Kidney (tissue), 14 donors: ENCODE measurements around the gene SURF6. TPM values are rescaled to one million over a fixed set of nuclear protein-coding genes. Genes with fewer than 3 reads are reported as not detected.

Source experiments
- DNase-seq, 5 donors: peaks; one replicate each; pipeline ENCODE4 v3.0.0-alpha.2; 2013 to 2020
- FAIRE-seq: peaks from 2 replicates; lab custom pipeline; 2012; peaks lifted over from hg19 to GRCh38; lab: Jason Lieb, UNC
- H3K27ac ChIP-seq, 2 donors: one replicate each; pipeline ENCODE4 v1.7.0; 2013; ENCODE audit warnings: low read depth in 2 of 2, low read length in 2 of 2, inconsistent platforms in 1 of 2
- H3K27me3 ChIP-seq: one replicate; pipeline ENCODE4 v1.7.1; 2013; ENCODE audit warnings: low read length, inconsistent platforms; ENCODE audit not compliant: control insufficient read depth, insufficient read depth
- H3K36me3 ChIP-seq, 3 donors: one replicate each; pipeline versions ENCODE4 v1.7.0 to v1.7.1; 2013; ENCODE audit warnings: low read length in 3 of 3, control low read depth in 1 of 3, inconsistent platforms in 1 of 3; ENCODE audit not compliant: insufficient read depth in 3 of 3, control insufficient read depth in 2 of 3
- H3K4me1 ChIP-seq, 3 donors: one replicate each; pipeline versions ENCODE4 v1.7.0 to v1.7.1; 2013; ENCODE audit warnings: low read length in 3 of 3, inconsistent platforms in 1 of 3, low read depth in 1 of 3; ENCODE audit not compliant: control insufficient read depth in 2 of 3, insufficient read depth in 2 of 3
- H3K4me3 ChIP-seq, 3 donors: one replicate each; pipeline versions ENCODE4 v1.7.0 to v1.8.1; 2013; ENCODE audit warnings: low read length in 3 of 3, control low read depth in 1 of 3, inconsistent platforms in 1 of 3
- H3K9ac ChIP-seq, 3 donors: one replicate each; pipeline versions ENCODE4 v1.7.0 to v1.7.1; 2013; ENCODE audit warnings: low read length in 3 of 3, control low read depth in 1 of 3, inconsistent platforms in 1 of 3
- H3K9me3 ChIP-seq, 3 donors: one replicate each; pipeline versions ENCODE4 v1.7.0 to v1.7.1; 2013; ENCODE audit warnings: low read length in 3 of 3, control low read depth in 1 of 3, inconsistent platforms in 1 of 3; ENCODE audit not compliant: control insufficient read depth in 2 of 3, insufficient read depth in 1 of 3
- intact Hi-C: fragments of 100-400 bp; cut with DNase I; formaldehyde crosslinking; loops from one replicate; pipeline ENCODE4 v1.11.1; 2022
- polyA plus RNA-seq: library from polyadenylated mRNA; stranded (reverse); fragments of 350-450 nt; fragmentation: Illumina TruSeq; extraction: RNeasy Lipid Tissue Mini Kit (QIAGEN cat#74804); gene quantifications from one replicate; pipeline ENCODE4 v1.2.3, GENCODE V29; 2014; ENCODE audit warnings: low read depth, low replicate concordance; ENCODE audit not compliant: insufficient read depth
- total RNA-seq: library from RNA; stranded (reverse); fragmentation: NEBNext Ultra II Directional; extraction: Animal tissue kit (Norgen Biotek cat#: 25700); gene quantifications from one replicate; pipeline ENCODE4 v1.2.1, GENCODE V29; 2021
- TF ChIP-seq, protein P1 (sequence below): IDR thresholded peaks from 3 replicates; pipeline ENCODE4 v1.5.1; 2012; ENCODE audit warnings: mild to moderate bottlenecking, moderate library complexity, borderline replicate concordance; ENCODE audit not compliant: insufficient read depth; ENCODE audit errors: extremely low read depth
- donor health status: control.
- donor health status: control.
- donor health status: control.
- donor health status: control.
- donor health status: control.
- donor health status: DM: yes; HTN: yes; CAD: no.
- donor health status: Normal renal cell carcinoma (clear cell type).

Gene SURF6
- total and polyA plus RNA-seq, 2 donors from 2014 or later = 16.8 to 17.3 TPM

- no peak overlapping the region for H3K27ac ChIP-seq
- no peak overlapping the region for H3K9ac ChIP-seq
These were observed 5.5 kb upstream of the SURF6 start for GRCh38 chr9:133341369-133342068.

GRCh38 chr9:133340916-133341315, 4.9 kb upstream of the SURF6 start:
- FAIRE-seq = no peak
- Histone ChIP-seq H3K9me3 (no peaks in the 10 kb centered on the region), H3K9ac (no peak overlapping the region), H3K4me3 (no peak overlapping the region), H3K27me3 (no peaks in the 10 kb centered on the region), H3K36me3 (peaks cover 0 to 26% (median 11%) of the 10 kb centered on the region in 3 donors), H3K27ac (no peak overlapping the region), H3K4me1 (peaks cover 0 to 10% (median 0%) of the 10 kb centered on the region in 3 donors)
- intact Hi-C loops = no loop called here
- peak in 1 of 5 donors; percentile 57 for DNase-seq
- TF ChIP-seq, protein P1, sequence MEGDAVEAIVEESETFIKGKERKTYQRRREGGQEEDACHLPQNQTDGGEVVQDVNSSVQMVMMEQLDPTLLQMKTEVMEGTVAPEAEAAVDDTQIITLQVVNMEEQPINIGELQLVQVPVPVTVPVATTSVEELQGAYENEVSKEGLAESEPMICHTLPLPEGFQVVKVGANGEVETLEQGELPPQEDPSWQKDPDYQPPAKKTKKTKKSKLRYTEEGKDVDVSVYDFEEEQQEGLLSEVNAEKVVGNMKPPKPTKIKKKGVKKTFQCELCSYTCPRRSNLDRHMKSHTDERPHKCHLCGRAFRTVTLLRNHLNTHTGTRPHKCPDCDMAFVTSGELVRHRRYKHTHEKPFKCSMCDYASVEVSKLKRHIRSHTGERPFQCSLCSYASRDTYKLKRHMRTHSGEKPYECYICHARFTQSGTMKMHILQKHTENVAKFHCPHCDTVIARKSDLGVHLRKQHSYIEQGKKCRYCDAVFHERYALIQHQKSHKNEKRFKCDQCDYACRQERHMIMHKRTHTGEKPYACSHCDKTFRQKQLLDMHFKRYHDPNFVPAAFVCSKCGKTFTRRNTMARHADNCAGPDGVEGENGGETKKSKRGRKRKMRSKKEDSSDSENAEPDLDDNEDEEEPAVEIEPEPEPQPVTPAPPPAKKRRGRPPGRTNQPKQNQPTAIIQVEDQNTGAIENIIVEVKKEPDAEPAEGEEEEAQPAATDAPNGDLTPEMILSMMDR = no peak

More at GRCh38 chr9:133341369-133342068, 5.5 kb upstream of the SURF6 start:
- H3K27me3 ChIP-seq = no peaks in the 10 kb centered on the region
- intact Hi-C loops = no loop called here
- H3K9me3 ChIP-seq = no peaks in the 10 kb centered on the region
- TF ChIP-seq, protein P1 = no peak
- H3K4me3 ChIP-seq = no peak overlapping the region
- peaks cover 0 to 9% (median 2%) of the 10 kb centered on the region in 3 donors for H3K4me1 ChIP-seq
- H3K36me3 ChIP-seq = peaks cover 0 to 26% (median 11%) of the 10 kb centered on the region in 3 donors
- DNase-seq (peak in 1 of 5 donors; percentile 82), FAIRE-seq (no peak)

GRCh38 chr9:133340256-133340655, 4.3 kb upstream of the SURF6 start:
- TF ChIP-seq, protein P1 = no peak
- Histone ChIP-seq H3K27ac (no peak overlapping the region), H3K9ac (no peak overlapping the region), H3K9me3 (no peaks in the 10 kb centered on the region), H3K4me1 (peaks cover 0 to 8% (median 0%) of the 10 kb centered on the region in 3 donors), H3K36me3 (peaks cover 0 to 21% (median 8%) of the 10 kb centered on the region in 3 donors), H3K27me3 (no peaks in the 10 kb centered on the region), H3K4me3 (no peak overlapping the region)
- DNase-seq = peak in 1 of 5 donors; percentile 54
- intact Hi-C loops = no loop called here
- no peak for FAIRE-seq
